ENCODE data around the gene ISG15. TPM values are rescaled to one million over a fixed set of nuclear protein-coding genes. Genes with fewer than 3 reads are reported as not detected.

Gene ISG15
- total and polyA plus RNA-seq, 2 of the 13 experiments (the other 11 are each of a cell fraction or from before 2014, with no cell fraction given): 42.1 to 54.9 TPM

DNA sequence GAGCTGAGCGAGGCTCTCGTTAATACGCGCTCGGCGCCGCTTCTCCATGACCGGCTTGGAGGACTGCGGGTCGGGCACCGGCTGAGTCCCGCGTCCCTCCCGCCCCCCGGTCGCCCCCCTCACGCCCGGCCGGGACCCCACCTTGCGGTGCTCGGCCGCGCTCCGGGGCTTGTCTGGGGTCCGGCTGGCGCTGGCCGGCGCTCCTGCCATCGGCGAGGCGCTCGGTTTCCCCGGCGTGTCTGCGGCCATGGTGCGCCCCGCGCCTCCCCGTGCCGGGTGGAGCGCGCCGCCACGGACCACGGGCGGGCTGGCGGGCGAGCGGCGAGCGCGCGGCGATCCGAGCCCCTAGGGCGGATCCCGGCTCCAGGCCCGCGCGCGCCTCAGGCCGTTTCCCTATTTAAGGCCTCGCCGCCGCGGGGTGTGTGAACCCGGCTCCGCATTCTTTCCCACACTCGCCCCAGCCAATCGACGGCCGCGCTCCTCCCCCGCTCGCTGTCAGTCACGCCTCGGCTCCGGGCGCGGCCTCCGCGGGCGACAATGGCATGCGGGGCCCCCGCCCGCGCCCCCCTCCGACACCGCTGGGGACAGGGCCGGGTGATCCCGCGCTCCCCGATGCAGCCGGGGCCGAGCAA is 13.5 kb upstream of the ISG15 start, which contains the start of gene HES4 (continued):
- TF ChIP-seq, protein P1, sequence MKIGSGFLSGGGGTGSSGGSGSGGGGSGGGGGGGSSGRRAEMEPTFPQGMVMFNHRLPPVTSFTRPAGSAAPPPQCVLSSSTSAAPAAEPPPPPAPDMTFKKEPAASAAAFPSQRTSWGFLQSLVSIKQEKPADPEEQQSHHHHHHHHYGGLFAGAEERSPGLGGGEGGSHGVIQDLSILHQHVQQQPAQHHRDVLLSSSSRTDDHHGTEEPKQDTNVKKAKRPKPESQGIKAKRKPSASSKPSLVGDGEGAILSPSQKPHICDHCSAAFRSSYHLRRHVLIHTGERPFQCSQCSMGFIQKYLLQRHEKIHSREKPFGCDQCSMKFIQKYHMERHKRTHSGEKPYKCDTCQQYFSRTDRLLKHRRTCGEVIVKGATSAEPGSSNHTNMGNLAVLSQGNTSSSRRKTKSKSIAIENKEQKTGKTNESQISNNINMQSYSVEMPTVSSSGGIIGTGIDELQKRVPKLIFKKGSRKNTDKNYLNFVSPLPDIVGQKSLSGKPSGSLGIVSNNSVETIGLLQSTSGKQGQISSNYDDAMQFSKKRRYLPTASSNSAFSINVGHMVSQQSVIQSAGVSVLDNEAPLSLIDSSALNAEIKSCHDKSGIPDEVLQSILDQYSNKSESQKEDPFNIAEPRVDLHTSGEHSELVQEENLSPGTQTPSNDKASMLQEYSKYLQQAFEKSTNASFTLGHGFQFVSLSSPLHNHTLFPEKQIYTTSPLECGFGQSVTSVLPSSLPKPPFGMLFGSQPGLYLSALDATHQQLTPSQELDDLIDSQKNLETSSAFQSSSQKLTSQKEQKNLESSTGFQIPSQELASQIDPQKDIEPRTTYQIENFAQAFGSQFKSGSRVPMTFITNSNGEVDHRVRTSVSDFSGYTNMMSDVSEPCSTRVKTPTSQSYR (CRISPR knock-in tag; IDR thresholded peaks at IDR 0.05; ENCODE audit: borderline replicate concordance): peak; percentile 43; the same call in 1 of the 2 replicates
- TF ChIP-seq SYNCRIP (IDR thresholded peaks at IDR 0.05; ENCODE audit: insufficient read depth, low read depth, low read length) (no peak), CEBPG (CRISPR knock-in tag; IDR thresholded peaks at IDR 0.05) (no peak), ZNF446 (CRISPR knock-in tag; IDR thresholded peaks at IDR 0.05) (0 out of 2 replicates have a peak, but pooled peaks have one; percentile 19), RBFOX2 (IDR thresholded peaks at IDR 0.05; ENCODE audit: low read depth, low read length) (no peak), MAFF (IDR thresholded peaks at IDR 0.05; ENCODE audit: low read depth, low read length) (no peak), ETV5 (CRISPR knock-in tag; IDR thresholded peaks at IDR 0.05; ENCODE audit: borderline replicate concordance) (no peak), SRSF9 (IDR thresholded peaks at IDR 0.05; ENCODE audit: borderline replicate concordance, insufficient read depth, low read depth, low read length, poor library complexity, severe bottlenecking) (no peak), ZSCAN21 (CRISPR knock-in tag; IDR thresholded peaks at IDR 0.05; ENCODE audit: borderline replicate concordance) (0 out of 2 replicates have a peak, but pooled peaks have one; percentile 15), STAT5B (CRISPR knock-in tag; IDR thresholded peaks at IDR 0.05) (no peak), ZNF432 (CRISPR knock-in tag; IDR thresholded peaks at IDR 0.05; ENCODE audit: borderline replicate concordance) (no peak)
- TF ChIP-seq, protein P2, sequence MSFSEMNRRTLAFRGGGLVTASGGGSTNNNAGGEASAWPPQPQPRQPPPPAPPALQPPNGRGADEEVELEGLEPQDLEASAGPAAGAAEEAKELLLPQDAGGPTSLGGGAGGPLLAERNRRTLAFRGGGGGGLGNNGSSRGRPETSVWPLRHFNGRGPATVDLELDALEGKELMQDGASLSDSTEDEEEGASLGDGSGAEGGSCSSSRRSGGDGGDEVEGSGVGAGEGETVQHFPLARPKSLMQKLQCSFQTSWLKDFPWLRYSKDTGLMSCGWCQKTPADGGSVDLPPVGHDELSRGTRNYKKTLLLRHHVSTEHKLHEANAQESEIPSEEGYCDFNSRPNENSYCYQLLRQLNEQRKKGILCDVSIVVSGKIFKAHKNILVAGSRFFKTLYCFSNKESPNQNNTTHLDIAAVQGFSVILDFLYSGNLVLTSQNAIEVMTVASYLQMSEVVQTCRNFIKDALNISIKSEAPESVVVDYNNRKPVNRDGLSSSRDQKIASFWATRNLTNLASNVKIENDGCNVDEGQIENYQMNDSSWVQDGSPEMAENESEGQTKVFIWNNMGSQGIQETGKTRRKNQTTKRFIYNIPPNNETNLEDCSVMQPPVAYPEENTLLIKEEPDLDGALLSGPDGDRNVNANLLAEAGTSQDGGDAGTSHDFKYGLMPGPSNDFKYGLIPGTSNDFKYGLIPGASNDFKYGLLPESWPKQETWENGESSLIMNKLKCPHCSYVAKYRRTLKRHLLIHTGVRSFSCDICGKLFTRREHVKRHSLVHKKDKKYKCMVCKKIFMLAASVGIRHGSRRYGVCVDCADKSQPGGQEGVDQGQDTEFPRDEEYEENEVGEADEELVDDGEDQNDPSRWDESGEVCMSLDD (CRISPR knock-in tag; IDR thresholded peaks at IDR 0.05; ENCODE audit: borderline replicate concordance): no peak
- TF ChIP-seq, protein P3, sequence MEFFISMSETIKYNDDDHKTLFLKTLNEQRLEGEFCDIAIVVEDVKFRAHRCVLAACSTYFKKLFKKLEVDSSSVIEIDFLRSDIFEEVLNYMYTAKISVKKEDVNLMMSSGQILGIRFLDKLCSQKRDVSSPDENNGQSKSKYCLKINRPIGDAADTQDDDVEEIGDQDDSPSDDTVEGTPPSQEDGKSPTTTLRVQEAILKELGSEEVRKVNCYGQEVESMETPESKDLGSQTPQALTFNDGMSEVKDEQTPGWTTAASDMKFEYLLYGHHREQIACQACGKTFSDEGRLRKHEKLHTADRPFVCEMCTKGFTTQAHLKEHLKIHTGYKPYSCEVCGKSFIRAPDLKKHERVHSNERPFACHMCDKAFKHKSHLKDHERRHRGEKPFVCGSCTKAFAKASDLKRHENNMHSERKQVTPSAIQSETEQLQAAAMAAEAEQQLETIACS (CRISPR knock-in tag; IDR thresholded peaks at IDR 0.05): no peak
- TF ChIP-seq, protein P4, sequence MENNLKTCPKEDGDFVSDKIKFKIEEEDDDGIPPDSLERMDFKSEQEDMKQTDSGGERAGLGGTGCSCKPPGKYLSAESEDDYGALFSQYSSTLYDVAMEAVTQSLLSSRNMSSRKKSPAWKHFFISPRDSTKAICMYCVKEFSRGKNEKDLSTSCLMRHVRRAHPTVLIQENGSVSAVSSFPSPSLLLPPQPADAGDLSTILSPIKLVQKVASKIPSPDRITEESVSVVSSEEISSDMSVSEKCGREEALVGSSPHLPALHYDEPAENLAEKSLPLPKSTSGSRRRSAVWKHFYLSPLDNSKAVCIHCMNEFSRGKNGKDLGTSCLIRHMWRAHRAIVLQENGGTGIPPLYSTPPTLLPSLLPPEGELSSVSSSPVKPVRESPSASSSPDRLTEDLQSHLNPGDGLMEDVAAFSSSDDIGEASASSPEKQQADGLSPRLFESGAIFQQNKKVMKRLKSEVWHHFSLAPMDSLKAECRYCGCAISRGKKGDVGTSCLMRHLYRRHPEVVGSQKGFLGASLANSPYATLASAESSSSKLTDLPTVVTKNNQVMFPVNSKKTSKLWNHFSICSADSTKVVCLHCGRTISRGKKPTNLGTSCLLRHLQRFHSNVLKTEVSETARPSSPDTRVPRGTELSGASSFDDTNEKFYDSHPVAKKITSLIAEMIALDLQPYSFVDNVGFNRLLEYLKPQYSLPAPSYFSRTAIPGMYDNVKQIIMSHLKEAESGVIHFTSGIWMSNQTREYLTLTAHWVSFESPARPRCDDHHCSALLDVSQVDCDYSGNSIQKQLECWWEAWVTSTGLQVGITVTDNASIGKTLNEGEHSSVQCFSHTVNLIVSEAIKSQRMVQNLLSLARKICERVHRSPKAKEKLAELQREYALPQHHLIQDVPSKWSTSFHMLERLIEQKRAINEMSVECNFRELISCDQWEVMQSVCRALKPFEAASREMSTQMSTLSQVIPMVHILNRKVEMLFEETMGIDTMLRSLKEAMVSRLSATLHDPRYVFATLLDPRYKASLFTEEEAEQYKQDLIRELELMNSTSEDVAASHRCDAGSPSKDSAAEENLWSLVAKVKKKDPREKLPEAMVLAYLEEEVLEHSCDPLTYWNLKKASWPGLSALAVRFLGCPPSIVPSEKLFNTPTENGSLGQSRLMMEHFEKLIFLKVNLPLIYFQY (CRISPR knock-in tag; IDR thresholded peaks at IDR 0.05; ENCODE audit: borderline replicate concordance): no peak

All from HepG2 (cell line).